Breast epithelium (tissue), 4 donors: Measurements from ENCODE around the gene PPP2R1B. TPM values are rescaled to one million over a fixed set of nuclear protein-coding genes. Genes with fewer than 3 reads are reported as not detected.

Experiments used
- DNase-seq, 2 donors: peaks; one replicate each; pipeline ENCODE4 v3.0.0-alpha.2; 2019; ENCODE audit warnings: low spot score in 2 of 2
- H3K27ac ChIP-seq, 2 donors: fragments of 200-600 bp; sonication (generic) in 1 of 2; one replicate each; pipeline ENCODE4 v1.5.1; 2016 to 2019; ENCODE audit warnings: mild to moderate bottlenecking in 1 of 2
- H3K27me3 ChIP-seq, 2 donors: fragments of 200-600 bp; sonication (generic) in 1 of 2; one replicate each; pipeline versions ENCODE4 v1.5.1 to v1.6.0; 2017 to 2019; ENCODE audit warnings: control low read depth in 1 of 2, mild to moderate bottlenecking in 1 of 2
- H3K36me3 ChIP-seq: fragments of 200-600 bp; one replicate; pipeline ENCODE4 v1.5.1; 2019
- H3K4me1 ChIP-seq, 2 donors: fragments of 200-600 bp; sonication (generic); one replicate each; pipeline ENCODE4 v1.5.1; 2016 to 2019; ENCODE audit warnings: control low read depth in 1 of 2
- H3K4me3 ChIP-seq, 3 donors: fragments of 200-600 bp; sonication (generic); 1 replicate in 2 of 3; 2 replicates in 1 of 3; pipeline ENCODE4 v1.5.1; 2016 to 2019; ENCODE audit warnings: mild to moderate bottlenecking in 3 of 3, moderate library complexity in 2 of 3
- H3K9me3 ChIP-seq, 2 donors: fragments of 200-600 bp; sonication (generic) in 1 of 2; one replicate each; pipeline ENCODE4 v1.5.1; 2016 to 2019; ENCODE audit warnings: control low read depth in 1 of 2
- CTCF ChIP-seq, 3 donors: fragments of 450-650 bp; IDR thresholded peaks; one replicate each; pipeline ENCODE4 v1.5.1; 2016 to 2017; ENCODE audit warnings: antibody characterized with exemption in 3 of 3, mild to moderate bottlenecking in 3 of 3, moderate library complexity in 3 of 3
- POLR2A ChIP-seq: fragments of 450-650 bp; IDR thresholded peaks from one replicate; pipeline ENCODE4 v1.6.1; 2016; ENCODE audit warnings: antibody characterized with exemption, mild to moderate bottlenecking, moderate library complexity
- POLR2AphosphoS5 ChIP-seq, 3 donors: sonication (generic); formaldehyde crosslinking; IDR thresholded peaks; one replicate each; pipeline ENCODE4 v1.6.1; 2017; ENCODE audit warnings: antibody characterized with exemption in 3 of 3
- intact Hi-C: fragments of 100-400 bp; cut with DNase I; formaldehyde crosslinking; loops from one replicate; pipeline ENCODE4 v1.15.1; 2023; ENCODE audit warnings: low total_unique reads
- total RNA-seq, 3 donors: library from RNA; depleted of rRNA; stranded (reverse); fragments of >200 nt; gene quantifications; one replicate each; pipeline ENCODE4 v1.1.0, GENCODE V29; 2016

Gene PPP2R1B
- total RNA-seq, 3 donors from 2014 or later, result 32.0 to 35.3 (median 34.7) TPM

DNA sequence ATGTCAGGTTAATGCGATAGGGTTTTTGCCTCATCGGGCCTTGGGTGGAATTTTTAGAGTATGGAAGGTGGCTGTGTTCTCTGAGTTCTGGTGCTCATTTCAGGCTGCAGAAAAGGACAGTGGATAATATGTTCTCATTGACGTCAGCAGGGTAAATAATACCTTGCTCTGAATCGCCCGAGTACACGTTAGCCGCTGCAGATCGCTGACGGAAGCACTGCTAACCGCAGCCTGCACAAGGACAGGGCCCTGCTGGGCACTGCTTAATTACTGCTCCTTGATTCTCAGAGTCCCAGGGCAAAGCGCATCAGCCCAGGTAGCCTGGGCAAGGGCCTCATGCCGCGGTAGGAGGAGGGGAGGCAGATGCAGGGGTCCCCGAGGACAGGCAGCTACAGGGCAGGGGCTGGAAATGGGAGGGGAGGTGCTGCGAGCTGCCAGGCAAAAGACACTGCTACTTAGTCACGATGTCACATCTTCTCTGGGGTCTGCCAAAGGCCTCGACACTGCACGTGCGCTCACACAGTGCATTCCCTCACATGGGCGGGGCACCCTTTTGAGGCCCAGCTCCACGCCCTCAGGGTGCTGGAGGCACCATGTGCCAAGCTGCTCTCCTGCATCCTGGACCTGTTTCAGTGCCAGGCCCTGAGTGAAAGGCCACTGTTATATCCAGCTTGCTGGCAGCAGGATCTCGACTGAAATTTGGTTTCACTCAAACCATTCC is 35.2 kb downstream of the PPP2R1B start:
- H3K27me3 ChIP-seq, result no peaks in the 10 kb centered on the region
- peak overlapping the region in 1 of 3 donors; percentile 33 for H3K4me3 ChIP-seq
- intact Hi-C loops, result no loop called here
- H3K27ac ChIP-seq, result peak overlapping the region; percentile 96 to 100
- peak; percentile 74 to 77 for DNase-seq
- TF ChIP-seq POLR2AphosphoS5 (IDR thresholded peaks at IDR 0.05) (peak in 2 of 3 donors; percentile 22 to 37), CTCF (IDR thresholded peaks at IDR 0.05) (no peak)
- H3K36me3 ChIP-seq, result no peaks in the 10 kb centered on the region
- H3K4me1 ChIP-seq, result peaks cover 8 to 31% of the 10 kb centered on the region in 2 donors
- H3K9me3 ChIP-seq, result no peaks in the 10 kb centered on the region

DNA sequence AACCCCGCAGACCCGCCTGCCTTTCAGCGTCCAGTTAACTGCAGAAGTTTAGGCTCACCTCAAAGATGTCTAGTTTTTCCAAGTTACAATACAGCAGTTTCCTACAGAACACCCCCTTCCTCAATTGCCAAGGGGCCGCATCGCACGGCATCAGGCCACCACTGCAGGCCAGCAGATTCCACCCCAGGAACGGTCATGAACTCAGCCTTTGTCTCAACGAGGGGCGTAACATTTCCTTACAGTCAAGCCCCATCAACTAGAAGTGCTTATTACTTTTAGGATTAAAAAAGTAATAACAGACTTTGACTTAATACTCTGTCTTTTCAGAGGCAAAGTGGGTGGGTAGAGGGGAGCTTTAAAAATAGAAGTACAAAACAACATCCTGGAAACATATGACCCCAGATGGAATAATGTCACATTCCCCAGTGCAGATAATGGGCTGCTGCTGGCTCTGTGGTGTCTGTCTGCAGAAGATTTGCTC is 36.3 kb downstream of the PPP2R1B start:
- peaks cover 4 to 31% of the 10 kb centered on the region in 2 donors for H3K4me1 ChIP-seq
- H3K27ac ChIP-seq, result peak overlapping the region; percentile 75 to 96
- intact Hi-C loops, result no loop called here

DNA sequence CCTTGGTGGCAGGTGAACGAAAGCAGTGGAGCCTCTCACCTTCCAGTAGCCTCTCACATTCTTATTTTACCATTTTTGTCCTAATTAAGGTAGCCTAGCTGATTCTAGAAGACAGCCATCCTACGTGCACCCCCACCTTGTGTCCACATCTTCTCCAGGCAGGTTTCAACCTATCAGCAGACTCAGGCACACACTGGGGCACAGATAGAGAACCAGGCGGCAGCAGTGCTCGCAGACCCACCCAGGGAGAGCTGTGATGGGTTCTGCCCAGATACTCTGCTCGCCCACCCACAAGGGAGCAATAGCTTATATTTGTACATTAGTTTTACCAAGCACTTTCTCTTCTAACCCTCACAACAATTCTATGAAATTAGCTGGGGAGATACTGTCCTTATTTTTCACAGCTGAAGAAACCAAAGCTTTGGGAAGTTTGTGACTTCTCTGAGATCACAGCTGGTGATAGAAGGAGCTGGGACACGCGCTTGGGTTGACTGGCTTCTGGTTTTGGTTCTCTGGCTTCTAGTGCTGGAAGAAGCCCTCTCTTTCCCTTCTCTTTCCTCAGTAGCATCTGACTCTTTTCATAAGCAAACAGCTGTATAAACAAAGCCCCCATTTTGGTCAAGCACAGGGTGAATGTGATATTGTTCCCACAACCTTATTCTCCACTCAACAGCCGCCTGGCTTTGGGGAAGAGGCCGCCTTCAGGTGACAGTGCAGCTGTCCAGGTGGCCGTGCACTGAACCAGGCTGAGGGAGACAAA is 36.9 kb downstream of the PPP2R1B start:
- intact Hi-C loops, result no loop called here
- no peak for TF ChIP-seq POLR2AphosphoS5 (IDR thresholded peaks at IDR 0.05)
- TF ChIP-seq CTCF (IDR thresholded peaks at IDR 0.05), result no peak
- TF ChIP-seq POLR2A, result no peak
- peaks cover 0 to 25% of the 10 kb centered on the region in 2 donors for H3K4me1 ChIP-seq

More for the DNA sequence above, 36.3 kb downstream of the PPP2R1B start:
- DNase-seq, result no peak
- H3K36me3 ChIP-seq, result no peaks in the 10 kb centered on the region
- H3K4me3 ChIP-seq, result no peak overlapping the region
- TF ChIP-seq POLR2A (no peak), CTCF (IDR thresholded peaks at IDR 0.05) (no peak), POLR2AphosphoS5 (IDR thresholded peaks at IDR 0.05) (no peak)
- no peaks in the 10 kb centered on the region for H3K9me3 ChIP-seq
- no peaks in the 10 kb centered on the region for H3K27me3 ChIP-seq

DNA sequence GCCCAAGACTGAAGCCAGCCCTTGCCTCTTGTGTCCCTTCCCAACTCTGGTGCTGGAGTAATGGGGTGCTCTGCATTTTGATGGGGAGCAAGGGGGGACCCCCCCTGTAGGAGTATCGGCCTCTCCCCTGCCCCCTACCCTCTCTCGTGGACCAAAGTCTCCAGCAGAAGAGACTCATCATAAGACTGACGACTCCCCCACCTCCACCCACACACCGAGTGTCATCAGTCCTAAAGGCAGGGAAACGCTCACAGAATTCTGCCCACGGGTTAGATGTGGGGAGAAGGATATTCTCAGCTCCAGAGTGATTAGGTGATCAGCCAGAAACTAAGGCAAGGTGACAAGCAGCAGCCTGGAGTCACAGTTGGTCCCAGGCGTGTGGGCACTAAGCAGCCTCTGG is 38.8 kb downstream of the PPP2R1B start:
- H3K27me3 ChIP-seq, result no peaks in the 10 kb centered on the region
- H3K4me1 ChIP-seq, result peaks cover 0 to 11% of the 10 kb centered on the region in 2 donors
- H3K9me3 ChIP-seq, result no peaks in the 10 kb centered on the region
- TF ChIP-seq POLR2A (no peak), POLR2AphosphoS5 (IDR thresholded peaks at IDR 0.05) (no peak), CTCF (IDR thresholded peaks at IDR 0.05) (no peak)
- no peak overlapping the region for H3K4me3 ChIP-seq
- no peak overlapping the region for H3K27ac ChIP-seq
- intact Hi-C loops, result no loop called here
- no peaks in the 10 kb centered on the region for H3K36me3 ChIP-seq
- no peak for DNase-seq

More for the DNA sequence above, 36.9 kb downstream of the PPP2R1B start:
- H3K36me3 ChIP-seq, result no peaks in the 10 kb centered on the region
- no peaks in the 10 kb centered on the region for H3K9me3 ChIP-seq
- H3K27me3 ChIP-seq, result no peaks in the 10 kb centered on the region
- H3K27ac ChIP-seq, result peak overlapping the region; percentile 75 to 96
- DNase-seq, result no peak
- no peak overlapping the region for H3K4me3 ChIP-seq

GRCh38 chr11:111726301-111726713 is 39.9 kb downstream of the PPP2R1B start:
- no peak for TF ChIP-seq POLR2AphosphoS5 (IDR thresholded peaks at IDR 0.05)
- TF ChIP-seq CTCF (IDR thresholded peaks at IDR 0.05), result no peak
- no peak for TF ChIP-seq POLR2A
- DNase-seq, result no peak

More at GRCh38 chr11:111726301-111726713, 39.9 kb downstream of the PPP2R1B start:
- Histone ChIP-seq H3K36me3 (no peaks in the 10 kb centered on the region), H3K27ac (no peak overlapping the region), H3K4me1 (peaks cover 0 to 5% of the 10 kb centered on the region in 2 donors), H3K27me3 (no peaks in the 10 kb centered on the region), H3K9me3 (no peaks in the 10 kb centered on the region), H3K4me3 (no peak overlapping the region)
- intact Hi-C loops, result no loop called here
